DMS79 (cell line): Measurements from ENCODE around the gene GNA12.

Source experiments
- DNase-seq: peaks from one replicate; lab custom pipeline; 2025; lab: John Stamatoyannopoulos, UW

The GNA12 gene

GRCh38 chr7:2777898-2778535 lies 66.1 kb downstream of the GNA12 start:
- no peak for DNase-seq

GRCh38 chr7:2776401-2776800 lies 67.7 kb downstream of the GNA12 start:
- DNase-seq = no peak

GRCh38 chr7:2775785-2776184 lies 68.3 kb downstream of the GNA12 start:
- no peak for DNase-seq

- DNase-seq = no peak
Measured at GRCh38 chr7:2775376-2775775, 68.7 kb downstream of the GNA12 start.

GRCh38 chr7:2774935-2775334 lies 69.2 kb downstream of the GNA12 start:
- no peak for DNase-seq

- no peak for DNase-seq
Measured at GRCh38 chr7:2774280-2774679, 69.8 kb downstream of the GNA12 start.

- DNase-seq = no peak
Measured at GRCh38 chr7:2773608-2774007, 70.5 kb downstream of the GNA12 start.

- DNase-seq = no peak
Measured at GRCh38 chr7:2771274-2771731, 72.8 kb downstream of the GNA12 start.

GRCh38 chr7:2764621-2765020 lies 79.5 kb downstream of the GNA12 start:
- DNase-seq = no peak

- DNase-seq = no peak
Measured at GRCh38 chr7:2763597-2763996, 80.5 kb downstream of the GNA12 start.

- no peak for DNase-seq
Measured at GRCh38 chr7:2761801-2762497, 82.2 kb downstream of the GNA12 start.

GRCh38 chr7:2761131-2761624 lies 82.9 kb downstream of the GNA12 start:
- no peak for DNase-seq

- no peak for DNase-seq
Measured at GRCh38 chr7:2760098-2760889, 83.8 kb downstream of the GNA12 start.

GRCh38 chr7:2759736-2760097 lies 84.4 kb downstream of the GNA12 start:
- DNase-seq = no peak

GRCh38 chr7:2758673-2759616 lies 85.2 kb downstream of the GNA12 start:
- no peak for DNase-seq

- no peak for DNase-seq
Measured at GRCh38 chr7:2757904-2758672, 86.0 kb downstream of the GNA12 start.

GRCh38 chr7:2757361-2757903 lies 86.7 kb downstream of the GNA12 start:
- no peak for DNase-seq

GRCh38 chr7:2755531-2755930 lies 88.6 kb downstream of the GNA12 start:
- DNase-seq = no peak

GRCh38 chr7:2754912-2755311 lies 89.2 kb downstream of the GNA12 start:
- no peak for DNase-seq

- DNase-seq = no peak
Measured at GRCh38 chr7:2754086-2754485, 90.0 kb downstream of the GNA12 start.

GRCh38 chr7:2753148-2753547 lies 91.0 kb downstream of the GNA12 start:
- no peak for DNase-seq
